H1 (cell line): ENCODE data around the gene SVIP.

ENCODE experiments used
- ATF3 ChIP-seq: IDR thresholded peaks from 2 replicates; pipeline ENCODE4 v1.6.1; 2011; ENCODE audit warnings: low read depth, mild to moderate bottlenecking, low read length; ENCODE audit not compliant: insufficient read depth
- CEBPB ChIP-seq: IDR thresholded peaks from 2 replicates; pipeline ENCODE4 v1.6.1; 2012; ENCODE audit warnings: low read depth, low read length
- CTCF ChIP-seq, 3 experiments: IDR thresholded peaks; 1 replicate in 2 of 3; 2 replicates in 1 of 3; pipeline versions ENCODE4 v1.5.1 to v1.6.1; 2011; ENCODE audit warnings: low read length in 3 of 3, mild to moderate bottlenecking in 3 of 3, inconsistent platforms in 2 of 3, low read depth in 1 of 3, moderate library complexity in 1 of 3; ENCODE audit not compliant: insufficient read depth in 1 of 3; ENCODE audit errors: control extremely low read depth in 1 of 3
- GABPA ChIP-seq: IDR thresholded peaks from 2 replicates; pipeline ENCODE4 v1.6.1; 2011; ENCODE audit warnings: mild to moderate bottlenecking, low read length, moderate library complexity, borderline replicate concordance; ENCODE audit not compliant: insufficient read depth
- HDAC2 ChIP-seq, 2 experiments: fragments of 300-600 bp in 1 of 2; sonication (generic) in 1 of 2; IDR thresholded peaks; 2 replicates each; pipeline ENCODE4 v1.6.1; 2011 to 2012; ENCODE audit warnings: low read depth in 2 of 2, low read length in 2 of 2, mild to moderate bottlenecking in 2 of 2, moderate library complexity in 2 of 2, borderline replicate concordance in 1 of 2, inconsistent platforms in 1 of 2
- KDM5A ChIP-seq: fragments of 200-600 bp; IDR thresholded peaks from 2 replicates; pipeline ENCODE4 v1.7.1; 2012; ENCODE audit warnings: mild to moderate bottlenecking, low read length, inconsistent platforms, mixed read lengths
- MAFK ChIP-seq: IDR thresholded peaks from 2 replicates; pipeline ENCODE4 v1.6.1; 2012; ENCODE audit warnings: low read depth, mild to moderate bottlenecking, improper control_type of control experiment, low read length
- RAD21 ChIP-seq, 2 experiments: IDR thresholded peaks in 1 of 2; conservative IDR thresholded peaks in 1 of 2; 2 replicates each; pipeline ENCODE4 v1.6.1; 2011; ENCODE audit warnings: low read depth in 2 of 2, low read length in 2 of 2, improper control_type of control experiment in 1 of 2, inconsistent platforms in 1 of 2, mild to moderate bottlenecking in 1 of 2, moderate library complexity in 1 of 2
- RFX5 ChIP-seq: IDR thresholded peaks from 2 replicates; pipeline ENCODE4 v1.6.1; 2011; ENCODE audit warnings: low read depth, low read length, improper control_type of control experiment, borderline replicate concordance
- RXRA ChIP-seq: IDR thresholded peaks from 2 replicates; pipeline ENCODE4 v1.6.1; 2011; ENCODE audit warnings: low read depth, mild to moderate bottlenecking, low read length, moderate library complexity; ENCODE audit not compliant: insufficient read depth
- TAF1 ChIP-seq: IDR thresholded peaks from 2 replicates; pipeline ENCODE4 v1.6.1; 2011; ENCODE audit warnings: mild to moderate bottlenecking, low read depth, low read length
- USF2 ChIP-seq: IDR thresholded peaks from 2 replicates; pipeline ENCODE4 v1.6.1; 2011; ENCODE audit warnings: low read length, improper control_type of control experiment
- ZNF274 ChIP-seq: IDR thresholded peaks from 2 replicates; pipeline ENCODE4 v1.7.0; 2012; ENCODE audit warnings: low read length, borderline replicate concordance; ENCODE audit errors: extremely low read depth

- TF ChIP-seq RXRA (no peak), RAD21 (IDR thresholded peaks at IDR 0.05 in 1 of 2, conservative IDR thresholded peaks at IDR 0.05 in 1 of 2; ENCODE audit: low read depth in 2 of 2, low read length in 2 of 2) (no peak), HDAC2 (IDR thresholded peaks at IDR 0.05; ENCODE audit: borderline replicate concordance in 1 of 2, low read depth in 2 of 2, low read length in 2 of 2) (no peak), KDM5A (no peak), TAF1 (no peak), GABPA (no peak), CTCF (IDR thresholded peaks at IDR 0.05; ENCODE audit: control extremely low read depth in 1 of 3, insufficient read depth in 1 of 3, low read depth in 1 of 3, low read length in 3 of 3) (no peak), ATF3 (no peak), USF2 (no peak), ZNF274 (no peak), CEBPB (no peak), RFX5 (no peak), MAFK (no peak)
These were observed 22.2 kb downstream of the SVIP start for GRCh38 chr11:22807391-22807790.
